Activated CD4-positive, alpha-beta T cell treated with anti-CD3 and anti-CD28 coated beads, Interleukin-2, amount 50 U/mL, for 1 hour (primary cell): Measurements from ENCODE around the gene SPATA31C1.
"Not testable (repeated sequence)": the region's sequence is repeated elsewhere in the genome, so short reads cannot be mapped to it uniquely, and the experiment has no call there.

Experiments used
- DNase-seq: peaks from one replicate; pipeline ENCODE4 v3.0.0-alpha.2; 2020

The SPATA31C1 gene

DNA sequence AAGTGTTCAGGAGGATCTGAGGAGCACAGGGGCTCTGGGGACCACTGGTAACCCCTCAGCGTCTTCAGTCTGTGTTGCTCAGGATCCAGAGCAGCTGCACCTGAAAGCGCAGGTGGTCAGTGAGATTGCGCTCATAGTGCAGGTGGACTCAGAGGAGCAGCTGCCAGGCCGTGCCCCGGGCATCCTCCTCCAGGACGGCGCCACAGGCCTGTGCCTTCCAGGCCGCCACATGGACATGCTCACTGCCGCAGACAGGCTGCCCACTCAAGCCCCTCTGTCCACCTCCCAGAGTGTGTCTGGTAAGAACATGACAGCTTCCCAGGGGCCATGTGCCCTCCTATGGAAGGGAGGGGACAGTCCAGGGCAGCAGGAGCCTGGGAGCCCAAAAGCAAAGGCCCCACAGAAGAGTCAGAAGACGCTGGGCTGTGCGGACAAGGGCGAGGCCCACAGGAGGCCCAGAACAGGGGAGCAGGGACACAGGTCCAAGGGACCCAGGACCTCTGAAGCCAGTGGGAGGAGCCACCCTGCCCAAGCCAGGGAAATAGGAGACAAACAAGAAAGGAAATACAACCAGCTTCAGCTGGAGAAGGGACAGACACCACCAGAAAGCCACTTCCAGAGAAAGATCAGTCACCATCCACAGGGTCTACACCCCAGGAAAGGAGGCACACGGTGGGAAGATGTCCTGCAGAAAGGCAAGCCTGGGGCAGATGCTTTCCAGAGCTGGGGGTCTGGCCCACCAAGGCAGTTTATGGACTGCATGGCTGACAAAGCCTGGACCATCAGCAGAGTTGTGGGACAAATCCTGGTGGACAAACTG, 29.9 kb upstream of the SPATA31C1 start:
- no peak for DNase-seq

DNA sequence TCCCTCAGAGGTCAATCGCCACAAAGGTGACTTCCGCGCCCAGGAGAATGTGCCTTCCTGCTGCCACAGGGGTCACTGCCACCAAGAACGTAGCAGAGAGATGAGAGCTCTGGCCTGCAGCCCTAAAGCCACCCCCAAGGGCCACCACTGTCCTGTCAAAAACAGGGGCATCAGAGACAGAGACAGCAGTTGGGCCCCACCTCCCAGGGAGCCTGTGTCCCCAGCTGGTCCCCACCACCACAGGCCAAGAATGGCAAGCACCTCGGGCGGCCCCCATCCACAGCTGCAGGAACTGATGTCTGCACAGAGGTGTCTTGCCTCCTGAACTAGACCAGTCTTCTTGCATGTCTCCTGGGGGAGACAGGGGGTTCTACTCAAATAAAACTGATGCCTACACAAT, 29.3 kb upstream of the SPATA31C1 start:
- DNase-seq: no peak

GRCh38 chr9:87889065-87889881, 28.5 kb upstream of the SPATA31C1 start:
- no peak for DNase-seq

DNA sequence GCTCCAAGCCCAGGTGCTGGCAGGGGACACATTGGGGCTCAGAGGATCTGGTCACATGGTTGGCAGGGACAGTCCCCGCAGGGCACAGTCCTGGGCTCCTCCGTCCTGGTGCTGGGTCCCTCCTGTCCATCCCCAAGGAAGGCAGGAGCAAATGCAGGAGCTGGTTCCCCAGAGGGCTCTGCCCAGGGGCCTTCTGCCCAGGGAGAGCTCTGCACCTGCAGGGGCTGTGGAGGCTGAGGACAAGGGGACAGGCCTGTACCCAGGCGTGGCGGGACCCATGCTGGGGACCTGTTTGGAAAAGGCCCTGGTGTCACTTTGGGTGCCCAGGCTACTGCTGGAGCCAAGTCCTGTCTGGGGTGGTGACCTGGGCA, 27.9 kb upstream of the SPATA31C1 start:
- no peak for DNase-seq

GRCh38 chr9:87890837-87891236, 26.9 kb upstream of the SPATA31C1 start:
- DNase-seq: no peak

- DNase-seq: no peak
Measured at GRCh38 chr9:87891754-87892153, 26.0 kb upstream of the SPATA31C1 start.

GRCh38 chr9:87892956-87893355, 24.8 kb upstream of the SPATA31C1 start:
- no peak for DNase-seq

DNA sequence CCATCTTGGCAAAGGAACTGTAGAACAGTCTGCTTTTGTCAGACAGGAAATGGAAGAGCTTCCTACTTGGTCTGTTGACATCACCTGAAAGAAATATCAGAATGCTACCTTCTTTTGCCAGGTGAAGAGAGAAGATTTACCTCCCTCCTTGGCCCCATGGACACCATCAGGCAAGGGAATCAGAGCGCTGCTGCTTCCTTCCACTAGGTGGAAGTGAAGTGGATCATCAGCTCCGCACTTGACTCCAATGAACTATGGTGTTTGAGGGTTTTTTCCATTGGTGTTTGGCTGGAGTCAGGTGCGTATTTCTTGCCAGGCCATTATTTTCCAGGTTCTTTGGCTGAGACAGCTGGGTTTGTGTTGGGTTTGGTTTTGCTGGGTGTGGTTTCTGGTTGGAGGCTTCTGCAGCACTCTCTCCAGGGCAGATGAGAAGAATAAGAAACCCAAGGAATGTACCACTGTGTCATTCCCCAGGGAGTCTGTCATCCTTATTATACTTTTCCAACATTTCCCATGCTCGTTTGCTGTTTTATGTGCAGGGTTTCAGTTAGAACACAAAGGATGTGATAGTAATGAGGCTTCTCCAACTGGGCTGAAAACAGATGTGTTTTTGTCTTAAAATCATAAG, 22.6 kb upstream of the SPATA31C1 start:
- no peak for DNase-seq

- no peak for DNase-seq
Measured at GRCh38 chr9:87896891-87897290, 20.9 kb upstream of the SPATA31C1 start.

GRCh38 chr9:87898151-87898550, 19.6 kb upstream of the SPATA31C1 start:
- no peak for DNase-seq

DNA sequence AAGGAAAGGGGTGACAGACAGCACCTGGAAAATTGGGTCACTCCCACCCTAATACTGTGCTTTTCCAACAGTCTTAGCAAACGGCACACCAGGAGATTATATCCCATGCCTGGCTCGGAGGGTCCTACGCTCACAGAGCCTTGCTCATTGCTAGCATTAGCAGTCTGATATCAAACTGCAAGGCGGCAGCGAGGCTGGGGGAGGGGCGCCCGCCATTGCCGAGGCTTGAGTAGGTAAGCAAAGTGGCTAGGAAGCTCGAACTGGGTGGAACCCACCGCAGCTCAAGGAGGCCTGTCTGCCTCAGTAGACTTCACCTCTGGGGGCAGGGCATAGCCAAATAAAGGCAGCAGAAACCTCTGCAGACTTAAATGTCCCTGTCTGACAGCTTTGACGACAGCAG, 15.4 kb upstream of the SPATA31C1 start:
- not testable (repeated sequence) for DNase-seq

DNA sequence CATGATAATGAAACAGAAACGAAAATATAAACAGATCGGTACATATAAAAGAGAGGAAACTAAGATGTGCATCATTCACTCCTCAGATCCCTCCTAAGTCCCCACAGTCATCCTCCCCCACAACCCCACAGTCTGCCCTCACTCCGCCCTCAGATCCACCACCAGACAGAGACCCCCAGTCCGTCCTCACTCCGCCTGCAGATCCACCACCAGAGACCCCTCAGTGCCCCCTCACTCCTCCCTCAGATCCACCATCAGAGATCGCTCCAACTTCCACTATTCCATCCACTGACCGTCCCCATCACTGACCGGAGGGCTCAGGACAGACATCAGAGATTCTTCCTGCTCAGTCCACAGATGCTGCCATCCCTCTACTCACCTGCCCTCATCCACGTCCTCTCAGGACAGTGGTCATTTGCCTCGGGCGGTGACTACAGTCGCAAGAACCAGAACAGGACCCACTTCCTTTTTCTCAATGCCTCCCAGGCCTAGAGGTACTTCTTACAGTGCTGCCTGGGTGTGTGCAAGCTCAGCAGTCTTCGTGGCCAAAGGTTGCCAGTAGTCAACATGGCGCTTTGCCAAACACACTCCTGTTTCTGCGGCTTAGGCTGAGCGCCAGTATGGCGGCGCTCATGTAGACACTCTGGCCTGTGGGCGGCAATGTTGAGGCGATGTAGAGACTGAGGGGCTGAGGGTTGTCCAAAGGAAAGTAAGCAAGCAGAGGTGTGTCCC, 8.3 kb upstream of the SPATA31C1 start:
- DNase-seq: no peak

DNA sequence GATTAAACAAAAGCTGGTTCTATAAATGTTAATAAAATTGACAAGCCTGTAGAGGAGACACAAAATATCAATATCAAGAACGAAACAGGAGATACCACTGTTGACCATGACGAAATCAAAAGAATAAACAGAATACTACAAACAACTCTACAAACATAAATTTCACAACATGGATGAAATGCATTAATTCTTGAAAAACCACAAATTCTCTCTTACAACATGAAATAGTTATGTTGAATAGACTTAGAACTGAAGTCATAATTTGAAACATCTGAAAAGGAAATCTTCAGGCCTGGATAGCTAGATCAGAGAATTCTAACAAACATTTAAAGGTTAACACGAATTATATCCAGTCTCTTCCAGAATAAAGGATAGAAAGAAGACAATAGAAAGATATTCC, 6.9 kb upstream of the SPATA31C1 start:
- DNase-seq: no peak

DNA sequence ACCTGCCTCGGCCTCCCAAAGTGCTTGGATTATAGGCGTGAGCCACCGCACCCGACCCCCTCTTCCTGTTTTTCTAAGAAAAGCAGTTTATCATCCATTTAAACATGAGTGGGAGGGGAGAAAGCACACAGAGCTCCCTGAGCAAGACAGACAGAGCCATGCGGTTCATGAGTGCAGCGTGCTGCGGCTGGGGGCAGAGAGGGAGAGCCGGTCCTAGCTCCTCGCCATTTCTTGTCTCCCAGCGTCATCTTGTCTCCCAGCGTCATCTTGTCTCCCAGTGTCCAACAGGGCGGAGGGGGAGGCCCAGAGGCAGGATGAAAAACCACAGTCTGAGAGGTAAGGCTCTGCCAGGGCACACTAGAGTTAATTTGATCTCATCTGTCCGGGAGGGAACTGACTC, 1.3 kb downstream of the SPATA31C1 start:
- DNase-seq: not testable (repeated sequence)

DNA sequence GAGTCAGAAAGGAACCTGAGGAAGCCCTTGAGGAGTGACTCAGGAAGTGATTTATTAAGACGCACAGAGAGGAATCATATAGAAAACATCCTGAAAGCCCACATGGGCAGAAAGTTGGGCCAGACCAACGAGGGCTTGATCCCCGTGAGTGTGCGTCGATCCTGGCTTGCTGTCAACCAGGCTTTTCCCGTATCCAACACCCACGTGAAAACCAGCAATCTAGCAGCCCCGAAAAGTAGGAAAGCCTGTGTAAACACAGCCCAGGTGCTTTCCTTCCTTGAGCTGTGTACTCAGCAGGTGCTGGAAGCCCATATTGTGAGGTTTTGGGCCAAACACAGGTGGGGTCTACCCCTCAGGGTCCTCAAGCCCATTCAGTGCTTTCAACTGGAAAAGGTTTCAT, 3.8 kb downstream of the SPATA31C1 start:
- not testable (repeated sequence) for DNase-seq

- DNase-seq: not testable (repeated sequence)
Measured at GRCh38 chr9:87923012-87923411, 5.2 kb downstream of the SPATA31C1 start.

- DNase-seq: not testable (repeated sequence)
Measured at GRCh38 chr9:87924851-87925250, 7.1 kb downstream of the SPATA31C1 start.

DNA sequence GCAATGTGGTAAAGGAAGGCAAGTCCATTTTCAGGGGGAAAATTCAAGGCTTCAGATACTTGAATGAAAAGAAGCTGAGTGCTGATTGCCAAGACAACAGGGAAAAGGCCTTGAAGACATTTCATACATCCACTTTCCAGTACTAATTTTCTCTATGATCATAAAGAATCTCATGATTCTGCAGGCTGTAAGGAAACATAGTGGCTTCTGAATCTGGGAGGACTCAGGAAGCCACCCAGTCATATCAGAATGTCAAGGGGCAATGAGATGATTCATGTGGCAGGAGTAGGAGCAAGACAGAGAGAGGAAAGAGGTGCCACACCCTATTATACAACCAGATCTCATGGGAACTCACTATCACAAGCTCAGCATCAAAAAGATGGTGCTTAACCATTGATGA, 11.4 kb downstream of the SPATA31C1 start:
- DNase-seq: not testable (repeated sequence)

DNA sequence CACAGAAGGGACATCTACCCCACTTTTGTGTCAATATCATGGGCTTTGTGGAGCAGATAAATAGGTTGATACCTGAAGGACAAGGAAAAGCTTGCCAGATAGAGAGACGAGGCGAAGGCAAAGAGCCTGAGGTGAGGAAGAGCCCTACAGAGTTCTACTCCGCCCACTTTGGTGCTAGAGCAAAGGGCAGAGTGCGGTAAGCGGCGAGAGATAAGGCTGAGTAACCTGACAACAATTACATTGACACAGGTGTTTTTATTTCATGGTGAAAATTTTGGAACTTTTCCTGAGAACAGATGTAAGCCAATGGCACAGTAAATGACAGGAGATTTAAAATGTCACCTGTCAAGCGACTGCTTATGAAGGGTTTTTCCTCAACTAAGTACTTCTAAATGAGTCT, 16.7 kb downstream of the SPATA31C1 start:
- not testable (repeated sequence) for DNase-seq

- not testable (repeated sequence) for DNase-seq
Measured at GRCh38 chr9:87937352-87937751, 19.6 kb downstream of the SPATA31C1 start.

GRCh38 chr9:87937918-87938317, 20.2 kb downstream of the SPATA31C1 start:
- DNase-seq: not testable (repeated sequence)

DNA sequence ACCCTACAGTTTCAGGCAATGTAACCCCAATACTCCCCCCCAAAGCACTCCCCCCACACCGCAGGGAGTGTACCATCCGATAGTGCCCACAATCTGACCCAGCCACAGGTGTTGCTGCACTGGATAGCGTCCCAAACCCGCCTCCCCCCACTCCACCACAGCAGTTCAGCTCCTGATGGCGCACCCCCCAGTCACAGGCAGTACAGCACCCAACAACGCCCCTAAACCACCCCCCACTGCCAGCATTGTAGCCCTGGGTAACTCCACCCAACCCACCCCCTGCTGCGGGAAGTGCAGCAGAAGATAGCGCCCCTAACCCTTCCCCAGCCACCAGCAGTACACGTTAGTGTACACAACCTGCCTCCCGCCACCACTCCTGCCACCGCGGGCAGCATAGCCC, 20.6 kb downstream of the SPATA31C1 start:
- not testable (repeated sequence) for DNase-seq

- not testable (repeated sequence) for DNase-seq
Measured at GRCh38 chr9:87939096-87939495, 21.3 kb downstream of the SPATA31C1 start.
